Panc1 (cell line): ENCODE results near the gene NR1H2. TPM values are rescaled to one million over a fixed set of nuclear protein-coding genes. Genes with fewer than 3 reads are reported as not detected.

Source experiments
- ATAC-seq: fragments of 200-7000 bp; cut with Tn5 transposase; 2 replicates; pipeline ENCODE4 v1.9.1; 2020; ENCODE audit warnings: mild to moderate bottlenecking, moderate library complexity
- BruUV-seq: library from RNA; stranded (reverse); fragments of 400-500 nt; replicated peaks from 2 replicates; lab custom pipeline; 2021; lab: Mats Ljungman, UMichigan
- CTCF ChIA-PET: fragments of 300-600 bp; sonication (Branson Sonifier 250); formaldehyde crosslinking; loops from one replicate; lab custom pipeline; 2022; ENCODE audit warnings: antibody characterized with exemption; lab: Charles Lee
- POLR2A ChIA-PET: fragments of 300-600 bp; sonication (Branson Sonifier 250); formaldehyde crosslinking; loops from one replicate; lab custom pipeline; 2022; ENCODE audit warnings: antibody characterized with exemption; lab: Charles Lee
- DNase-seq: peaks from one replicate; pipeline ENCODE4 v3.0.0-alpha.2; 2010; ENCODE audit warnings: low read depth, low spot score
- H3K27ac ChIP-seq: 2 replicates; pipeline ENCODE4 v1.5.1; 2011; ENCODE audit warnings: mild to moderate bottlenecking, low read length, inconsistent platforms
- H3K27me3 ChIP-seq: fragments of 200-500 bp; sonication (Bioruptor generic); 2 replicates; pipeline ENCODE4 v1.6.0; 2014; ENCODE audit warnings: low read length, inconsistent platforms; ENCODE audit not compliant: control insufficient read depth, insufficient read depth
- H3K36me3 ChIP-seq: fragments of 200-500 bp; sonication (Bioruptor generic); 2 replicates; pipeline ENCODE4 v1.5.1; 2014; ENCODE audit warnings: inconsistent platforms, mild to moderate bottlenecking, low read length, moderate library complexity; ENCODE audit not compliant: control insufficient read depth, insufficient read depth
- H3K4me1 ChIP-seq: 2 replicates; pipeline ENCODE4 v1.5.1; 2011; ENCODE audit warnings: inconsistent platforms, mild to moderate bottlenecking, low read length, moderate library complexity; ENCODE audit not compliant: control insufficient read depth, insufficient read depth
- H3K4me3 ChIP-seq, 2 experiments: 2 replicates each; pipeline ENCODE4 v1.5.1; 2011 to 2012; ENCODE audit warnings: low read depth in 2 of 2, low read length in 2 of 2, mild to moderate bottlenecking in 2 of 2, inconsistent platforms in 1 of 2, moderate library complexity in 1 of 2
- H3K9me3 ChIP-seq: fragments of 200-500 bp; sonication (Bioruptor generic); 2 replicates; pipeline ENCODE4 v1.5.1; 2014; ENCODE audit warnings: low read depth, mild to moderate bottlenecking, inconsistent platforms, low read length, moderate library complexity; ENCODE audit not compliant: control insufficient read depth, insufficient read depth
- POLR2AphosphoS5 ChIP-seq: IDR thresholded peaks from 2 replicates; pipeline ENCODE4 v1.6.1; 2012; ENCODE audit warnings: mild to moderate bottlenecking, low read depth, low read length, moderate library complexity
- SIN3A ChIP-seq: IDR thresholded peaks from 2 replicates; pipeline ENCODE4 v1.6.1; 2012; ENCODE audit warnings: low read depth, mild to moderate bottlenecking, low read length, moderate library complexity, borderline replicate concordance; ENCODE audit not compliant: insufficient read depth
- in situ Hi-C: cut with HindIII; loops from 2 replicates; pipeline ENCODE4 v1.10.0; 2016; ENCODE audit warnings: low sequenced_read_pairs, low pct_unique_long_range_greater_than_20kb
- intact Hi-C: fragments of 100-400 bp; cut with micrococcal nuclease; formaldehyde crosslinking; loops from one replicate; pipeline ENCODE4 v1.10.0; 2022; ENCODE audit not compliant: unreplicated experiment
- total RNA-seq: library from RNA; stranded (reverse); gene quantifications from one replicate; pipeline ENCODE4 v1.2.1, GENCODE V29; 2021; ENCODE audit not compliant: unreplicated experiment
- TF ChIP-seq, protein P1 (sequence below): fragments of 450-650 bp; IDR thresholded peaks from 2 replicates; pipeline ENCODE4 v1.5.1; 2017; ENCODE audit warnings: mild to moderate bottlenecking
- TF ChIP-seq, protein P2 (sequence below), 2 experiments: IDR thresholded peaks; 2 replicates each; pipeline ENCODE4 v1.6.1; 2011 to 2012; ENCODE audit warnings: low read depth in 2 of 2, control low read depth in 1 of 2, low read length in 1 of 2, mild to moderate bottlenecking in 1 of 2, moderate library complexity in 1 of 2; ENCODE audit not compliant: insufficient read depth in 1 of 2

NR1H2 gene
- total RNA-seq, 1 experiment from 2014 or later: 55.8 TPM

DNA sequence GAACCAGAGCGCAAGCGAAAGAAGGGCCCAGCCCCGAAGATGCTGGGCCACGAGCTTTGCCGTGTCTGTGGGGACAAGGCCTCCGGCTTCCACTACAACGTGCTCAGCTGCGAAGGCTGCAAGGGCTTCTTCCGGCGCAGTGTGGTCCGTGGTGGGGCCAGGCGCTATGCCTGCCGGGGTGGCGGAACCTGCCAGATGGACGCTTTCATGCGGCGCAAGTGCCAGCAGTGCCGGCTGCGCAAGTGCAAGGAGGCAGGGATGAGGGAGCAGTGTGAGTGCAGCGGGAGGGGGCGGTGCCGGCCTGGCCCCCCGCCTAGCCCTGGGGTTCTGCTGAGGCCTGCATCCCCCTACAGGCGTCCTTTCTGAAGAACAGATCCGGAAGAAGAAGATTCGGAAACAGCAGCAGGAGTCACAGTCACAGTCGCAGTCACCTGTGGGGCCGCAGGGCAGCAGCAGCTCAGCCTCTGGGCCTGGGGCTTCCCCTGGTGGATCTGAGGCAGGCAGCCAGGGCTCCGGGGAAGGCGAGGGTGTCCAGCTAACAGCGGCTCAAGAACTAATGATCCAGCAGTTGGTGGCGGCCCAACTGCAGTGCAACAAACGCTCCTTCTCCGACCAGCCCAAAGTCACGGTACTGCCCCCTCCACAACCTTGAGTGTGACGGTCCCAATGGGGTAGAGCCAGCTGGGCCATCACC is 2.1 kb downstream of the NR1H2 start:
- ChIA-PET POLR2A (no interaction called here), CTCF (no interaction called here)
- intact Hi-C loops: no loop called here
- TSS peak; percentile 74 for BruUV-seq
- no peaks in the 10 kb centered on the region for H3K9me3 ChIP-seq
- H3K4me3 ChIP-seq: no peak overlapping the region
- H3K36me3 ChIP-seq: no peaks in the 10 kb centered on the region
- no peak for ATAC-seq
- in situ Hi-C loops: no loop called here
- no peaks in the 10 kb centered on the region for H3K27me3 ChIP-seq
- no peak for TF ChIP-seq SIN3A
- H3K27ac ChIP-seq: no peak overlapping the region
- DNase-seq: no peak
- H3K4me1 ChIP-seq: peaks cover 6% of the 10 kb centered on the region

DNA sequence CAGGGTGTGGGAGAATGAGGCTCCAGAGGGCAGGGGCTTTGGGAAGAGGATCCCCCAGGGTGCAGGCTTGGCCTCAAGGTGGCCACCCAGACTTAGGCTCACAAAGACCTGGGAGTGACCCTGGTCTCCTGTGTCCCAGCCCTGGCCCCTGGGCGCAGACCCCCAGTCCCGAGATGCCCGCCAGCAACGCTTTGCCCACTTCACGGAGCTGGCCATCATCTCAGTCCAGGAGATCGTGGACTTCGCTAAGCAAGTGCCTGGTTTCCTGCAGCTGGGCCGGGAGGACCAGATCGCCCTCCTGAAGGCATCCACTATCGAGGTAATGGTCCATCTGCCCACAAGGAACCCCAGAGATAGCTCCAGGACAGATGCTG is 2.6 kb downstream of the NR1H2 start:
- Histone ChIP-seq H3K9me3 (no peaks in the 10 kb centered on the region), H3K4me1 (peaks cover 8% of the 10 kb centered on the region), H3K4me3 (no peak overlapping the region), H3K36me3 (no peaks in the 10 kb centered on the region), H3K27me3 (no peaks in the 10 kb centered on the region), H3K27ac (no peak overlapping the region)
- DNase-seq (no peak), ATAC-seq (no peak)
- intact Hi-C loops (no loop called here), in situ Hi-C loops (no loop called here)
- POLR2A ChIA-PET: no interaction called here
- BruUV-seq: no TSS peak
- CTCF ChIA-PET: no interaction called here
- TF ChIP-seq SIN3A: no peak
- TF ChIP-seq, protein P1, sequence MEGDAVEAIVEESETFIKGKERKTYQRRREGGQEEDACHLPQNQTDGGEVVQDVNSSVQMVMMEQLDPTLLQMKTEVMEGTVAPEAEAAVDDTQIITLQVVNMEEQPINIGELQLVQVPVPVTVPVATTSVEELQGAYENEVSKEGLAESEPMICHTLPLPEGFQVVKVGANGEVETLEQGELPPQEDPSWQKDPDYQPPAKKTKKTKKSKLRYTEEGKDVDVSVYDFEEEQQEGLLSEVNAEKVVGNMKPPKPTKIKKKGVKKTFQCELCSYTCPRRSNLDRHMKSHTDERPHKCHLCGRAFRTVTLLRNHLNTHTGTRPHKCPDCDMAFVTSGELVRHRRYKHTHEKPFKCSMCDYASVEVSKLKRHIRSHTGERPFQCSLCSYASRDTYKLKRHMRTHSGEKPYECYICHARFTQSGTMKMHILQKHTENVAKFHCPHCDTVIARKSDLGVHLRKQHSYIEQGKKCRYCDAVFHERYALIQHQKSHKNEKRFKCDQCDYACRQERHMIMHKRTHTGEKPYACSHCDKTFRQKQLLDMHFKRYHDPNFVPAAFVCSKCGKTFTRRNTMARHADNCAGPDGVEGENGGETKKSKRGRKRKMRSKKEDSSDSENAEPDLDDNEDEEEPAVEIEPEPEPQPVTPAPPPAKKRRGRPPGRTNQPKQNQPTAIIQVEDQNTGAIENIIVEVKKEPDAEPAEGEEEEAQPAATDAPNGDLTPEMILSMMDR: no peak
- TF ChIP-seq POLR2AphosphoS5: no peak
- TF ChIP-seq, protein P2, sequence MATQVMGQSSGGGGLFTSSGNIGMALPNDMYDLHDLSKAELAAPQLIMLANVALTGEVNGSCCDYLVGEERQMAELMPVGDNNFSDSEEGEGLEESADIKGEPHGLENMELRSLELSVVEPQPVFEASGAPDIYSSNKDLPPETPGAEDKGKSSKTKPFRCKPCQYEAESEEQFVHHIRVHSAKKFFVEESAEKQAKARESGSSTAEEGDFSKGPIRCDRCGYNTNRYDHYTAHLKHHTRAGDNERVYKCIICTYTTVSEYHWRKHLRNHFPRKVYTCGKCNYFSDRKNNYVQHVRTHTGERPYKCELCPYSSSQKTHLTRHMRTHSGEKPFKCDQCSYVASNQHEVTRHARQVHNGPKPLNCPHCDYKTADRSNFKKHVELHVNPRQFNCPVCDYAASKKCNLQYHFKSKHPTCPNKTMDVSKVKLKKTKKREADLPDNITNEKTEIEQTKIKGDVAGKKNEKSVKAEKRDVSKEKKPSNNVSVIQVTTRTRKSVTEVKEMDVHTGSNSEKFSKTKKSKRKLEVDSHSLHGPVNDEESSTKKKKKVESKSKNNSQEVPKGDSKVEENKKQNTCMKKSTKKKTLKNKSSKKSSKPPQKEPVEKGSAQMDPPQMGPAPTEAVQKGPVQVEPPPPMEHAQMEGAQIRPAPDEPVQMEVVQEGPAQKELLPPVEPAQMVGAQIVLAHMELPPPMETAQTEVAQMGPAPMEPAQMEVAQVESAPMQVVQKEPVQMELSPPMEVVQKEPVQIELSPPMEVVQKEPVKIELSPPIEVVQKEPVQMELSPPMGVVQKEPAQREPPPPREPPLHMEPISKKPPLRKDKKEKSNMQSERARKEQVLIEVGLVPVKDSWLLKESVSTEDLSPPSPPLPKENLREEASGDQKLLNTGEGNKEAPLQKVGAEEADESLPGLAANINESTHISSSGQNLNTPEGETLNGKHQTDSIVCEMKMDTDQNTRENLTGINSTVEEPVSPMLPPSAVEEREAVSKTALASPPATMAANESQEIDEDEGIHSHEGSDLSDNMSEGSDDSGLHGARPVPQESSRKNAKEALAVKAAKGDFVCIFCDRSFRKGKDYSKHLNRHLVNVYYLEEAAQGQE (IDR thresholded peaks at IDR 0.05; ENCODE audit: insufficient read depth in 1 of 2, low read depth in 2 of 2, low read length in 1 of 2): no peak

DNA sequence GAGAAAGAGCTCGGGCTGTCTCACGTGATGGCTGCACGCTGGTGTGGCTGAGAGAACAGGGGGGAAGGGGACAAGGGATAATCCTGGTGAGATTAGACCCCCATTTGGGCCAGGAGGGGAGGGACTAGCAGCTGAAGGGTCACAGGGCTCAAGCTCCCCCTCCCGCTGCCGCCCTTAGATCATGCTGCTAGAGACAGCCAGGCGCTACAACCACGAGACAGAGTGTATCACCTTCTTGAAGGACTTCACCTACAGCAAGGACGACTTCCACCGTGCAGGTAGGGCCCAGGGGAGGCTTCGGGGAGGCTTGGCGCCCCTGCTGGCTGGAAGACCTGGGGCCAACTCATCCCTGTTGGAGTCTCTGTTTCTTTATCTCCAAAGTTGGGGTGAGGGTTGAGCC is 3.3 kb downstream of the NR1H2 start:
- Histone ChIP-seq H3K4me1 (peaks cover 4% of the 10 kb centered on the region), H3K36me3 (no peaks in the 10 kb centered on the region), H3K4me3 (no peak overlapping the region), H3K9me3 (no peaks in the 10 kb centered on the region), H3K27ac (no peak overlapping the region), H3K27me3 (no peaks in the 10 kb centered on the region)
- ATAC-seq: no peak
- DNase-seq: no peak
- intact Hi-C loops: no loop called here
- ChIA-PET POLR2A (no interaction called here), CTCF (no interaction called here)
- in situ Hi-C loops: no loop called here
- TF ChIP-seq SIN3A: no peak
- BruUV-seq: no TSS peak
